GM12878 (cell line): ENCODE data around the gene MPHOSPH8.

Experiments used
- FOS ChIP-seq: IDR thresholded peaks from 3 replicates; pipeline ENCODE4 v1.6.1; 2011; ENCODE audit warnings: borderline replicate concordance; ENCODE audit not compliant: insufficient read length; ENCODE audit errors: extremely low read depth
- KDM1A ChIP-seq: fragments of 200-600 bp; sonication (generic); IDR thresholded peaks from 2 replicates; pipeline ENCODE4 v1.6.1; 2016; ENCODE audit warnings: borderline replicate concordance
- RAD21 ChIP-seq: IDR thresholded peaks from 2 replicates; pipeline ENCODE4 v1.6.1; 2011; ENCODE audit warnings: mild to moderate bottlenecking, low read depth, low read length, moderate library complexity; ENCODE audit not compliant: insufficient read depth
- SIN3A ChIP-seq: IDR thresholded peaks from 2 replicates; pipeline ENCODE4 v1.6.1; 2012; ENCODE audit warnings: low read depth, low read length, improper control_type of control experiment
- SIX5 ChIP-seq: IDR thresholded peaks from 2 replicates; pipeline ENCODE4 v1.6.1; 2011; ENCODE audit warnings: mild to moderate bottlenecking, low read depth, low read length, moderate library complexity; ENCODE audit not compliant: severe bottlenecking
- SMC3 ChIP-seq: IDR thresholded peaks from 2 replicates; pipeline ENCODE4 v1.6.1; 2011; ENCODE audit warnings: low read length, improper control_type of control experiment, borderline replicate concordance
- TCF3 ChIP-seq: IDR thresholded peaks from 2 replicates; pipeline ENCODE4 v1.6.1; 2012; ENCODE audit warnings: low read depth, mild to moderate bottlenecking, low read length, borderline replicate concordance; ENCODE audit not compliant: insufficient read depth
- TF ChIP-seq, protein P1 (sequence below): fragments of 450-650 bp; formaldehyde crosslinking; IDR thresholded peaks from 2 replicates; pipeline ENCODE4 v1.5.0; 2022; ENCODE audit warnings: mild to moderate bottlenecking, missing genetic modification characterization
- TF ChIP-seq, protein P2 (sequence below), 3 experiments: IDR thresholded peaks in 2 of 3; conservative IDR thresholded peaks in 1 of 3; 2 replicates each; pipeline ENCODE4 v1.5.1; 2011; ENCODE audit warnings: low read depth in 3 of 3, low read length in 3 of 3, mild to moderate bottlenecking in 3 of 3, control low read depth in 2 of 3, moderate library complexity in 2 of 3, inconsistent platforms in 1 of 3, mixed read lengths in 1 of 3; ENCODE audit not compliant: control insufficient read depth in 2 of 3, insufficient read depth in 1 of 3; ENCODE audit errors: extremely low read depth in 1 of 3
- TF ChIP-seq, protein P3 (sequence below): IDR thresholded peaks from 2 replicates; pipeline ENCODE4 v1.6.1; 2011; ENCODE audit warnings: borderline replicate concordance, low read depth, mild to moderate bottlenecking, moderate library complexity, mixed read lengths, low read length; ENCODE audit not compliant: insufficient read depth; ENCODE audit errors: extremely low read length
- TF ChIP-seq, protein P4 (sequence below): fragments of 450-650 bp; formaldehyde crosslinking; IDR thresholded peaks from 2 replicates; pipeline ENCODE4 v1.4.0; 2020; ENCODE audit warnings: mild to moderate bottlenecking, moderate library complexity
- TF ChIP-seq, protein P5 (sequence below): IDR thresholded peaks from 2 replicates; pipeline ENCODE4 v1.6.1; 2012; ENCODE audit warnings: mild to moderate bottlenecking, low read depth, low read length
- TF ChIP-seq, protein P6 (sequence below): IDR thresholded peaks from 2 replicates; pipeline ENCODE4 v1.6.1; 2011; ENCODE audit warnings: mild to moderate bottlenecking, low read depth, low read length, moderate library complexity; ENCODE audit not compliant: insufficient replicate concordance
- TF ChIP-seq, protein P7 (sequence below): IDR thresholded peaks from 2 replicates; pipeline ENCODE4 v1.6.1; 2011; ENCODE audit warnings: low read depth, mild to moderate bottlenecking, low read length, moderate library complexity, borderline replicate concordance; ENCODE audit errors: extremely low read depth

DNA sequence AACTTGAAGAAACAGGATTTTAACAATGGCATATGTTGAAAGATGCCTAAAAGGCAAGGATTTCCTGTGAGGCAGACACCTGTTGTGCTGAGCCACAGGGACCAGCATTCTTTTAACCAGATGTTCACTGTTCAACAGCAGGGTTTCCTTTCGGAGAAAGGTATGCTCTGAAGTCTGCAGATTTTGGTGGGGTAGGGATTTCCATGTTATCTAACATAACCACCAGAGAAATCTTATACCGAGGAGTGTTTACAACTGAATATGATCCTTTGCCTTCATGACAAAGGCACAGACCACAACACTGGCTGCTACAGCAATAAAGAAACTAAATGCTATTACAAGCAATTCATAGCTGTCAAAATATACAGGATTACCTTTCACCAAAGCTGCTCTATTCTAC lies 48.1 kb downstream of the MPHOSPH8 start:
- TF ChIP-seq FOS (no peak), TCF3 (no peak), SIN3A (no peak), SIX5 (no peak), RAD21 (no peak), SMC3 (no peak), KDM1A (no peak)
- TF ChIP-seq, protein P1, sequence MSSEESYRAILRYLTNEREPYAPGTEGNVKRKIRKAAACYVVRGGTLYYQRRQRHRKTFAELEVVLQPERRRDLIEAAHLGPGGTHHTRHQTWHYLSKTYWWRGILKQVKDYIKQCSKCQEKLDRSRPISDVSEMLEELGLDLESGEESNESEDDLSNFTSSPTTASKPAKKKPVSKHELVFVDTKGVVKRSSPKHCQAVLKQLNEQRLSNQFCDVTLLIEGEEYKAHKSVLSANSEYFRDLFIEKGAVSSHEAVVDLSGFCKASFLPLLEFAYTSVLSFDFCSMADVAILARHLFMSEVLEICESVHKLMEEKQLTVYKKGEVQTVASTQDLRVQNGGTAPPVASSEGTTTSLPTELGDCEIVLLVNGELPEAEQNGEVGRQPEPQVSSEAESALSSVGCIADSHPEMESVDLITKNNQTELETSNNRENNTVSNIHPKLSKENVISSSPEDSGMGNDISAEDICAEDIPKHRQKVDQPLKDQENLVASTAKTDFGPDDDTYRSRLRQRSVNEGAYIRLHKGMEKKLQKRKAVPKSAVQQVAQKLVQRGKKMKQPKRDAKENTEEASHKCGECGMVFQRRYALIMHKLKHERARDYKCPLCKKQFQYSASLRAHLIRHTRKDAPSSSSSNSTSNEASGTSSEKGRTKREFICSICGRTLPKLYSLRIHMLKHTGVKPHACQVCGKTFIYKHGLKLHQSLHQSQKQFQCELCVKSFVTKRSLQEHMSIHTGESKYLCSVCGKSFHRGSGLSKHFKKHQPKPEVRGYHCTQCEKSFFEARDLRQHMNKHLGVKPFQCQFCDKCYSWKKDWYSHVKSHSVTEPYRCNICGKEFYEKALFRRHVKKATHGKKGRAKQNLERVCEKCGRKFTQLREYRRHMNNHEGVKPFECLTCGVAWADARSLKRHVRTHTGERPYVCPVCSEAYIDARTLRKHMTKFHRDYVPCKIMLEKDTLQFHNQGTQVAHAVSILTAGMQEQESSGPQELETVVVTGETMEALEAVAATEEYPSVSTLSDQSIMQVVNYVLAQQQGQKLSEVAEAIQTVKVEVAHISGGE (CRISPR knock-in tag) = no peak
- TF ChIP-seq, protein P2, sequence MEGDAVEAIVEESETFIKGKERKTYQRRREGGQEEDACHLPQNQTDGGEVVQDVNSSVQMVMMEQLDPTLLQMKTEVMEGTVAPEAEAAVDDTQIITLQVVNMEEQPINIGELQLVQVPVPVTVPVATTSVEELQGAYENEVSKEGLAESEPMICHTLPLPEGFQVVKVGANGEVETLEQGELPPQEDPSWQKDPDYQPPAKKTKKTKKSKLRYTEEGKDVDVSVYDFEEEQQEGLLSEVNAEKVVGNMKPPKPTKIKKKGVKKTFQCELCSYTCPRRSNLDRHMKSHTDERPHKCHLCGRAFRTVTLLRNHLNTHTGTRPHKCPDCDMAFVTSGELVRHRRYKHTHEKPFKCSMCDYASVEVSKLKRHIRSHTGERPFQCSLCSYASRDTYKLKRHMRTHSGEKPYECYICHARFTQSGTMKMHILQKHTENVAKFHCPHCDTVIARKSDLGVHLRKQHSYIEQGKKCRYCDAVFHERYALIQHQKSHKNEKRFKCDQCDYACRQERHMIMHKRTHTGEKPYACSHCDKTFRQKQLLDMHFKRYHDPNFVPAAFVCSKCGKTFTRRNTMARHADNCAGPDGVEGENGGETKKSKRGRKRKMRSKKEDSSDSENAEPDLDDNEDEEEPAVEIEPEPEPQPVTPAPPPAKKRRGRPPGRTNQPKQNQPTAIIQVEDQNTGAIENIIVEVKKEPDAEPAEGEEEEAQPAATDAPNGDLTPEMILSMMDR (IDR thresholded peaks at IDR 0.05 in 2 of 3, conservative IDR thresholded peaks at IDR 0.05 in 1 of 3; ENCODE audit: control insufficient read depth in 2 of 3, extremely low read depth in 1 of 3, insufficient read depth in 1 of 3, low read depth in 3 of 3, low read length in 3 of 3) = no peak
- TF ChIP-seq, protein P3, sequence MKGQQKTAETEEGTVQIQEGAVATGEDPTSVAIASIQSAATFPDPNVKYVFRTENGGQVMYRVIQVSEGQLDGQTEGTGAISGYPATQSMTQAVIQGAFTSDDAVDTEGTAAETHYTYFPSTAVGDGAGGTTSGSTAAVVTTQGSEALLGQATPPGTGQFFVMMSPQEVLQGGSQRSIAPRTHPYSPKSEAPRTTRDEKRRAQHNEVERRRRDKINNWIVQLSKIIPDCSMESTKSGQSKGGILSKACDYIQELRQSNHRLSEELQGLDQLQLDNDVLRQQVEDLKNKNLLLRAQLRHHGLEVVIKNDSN = no peak
- TF ChIP-seq, protein P4, sequence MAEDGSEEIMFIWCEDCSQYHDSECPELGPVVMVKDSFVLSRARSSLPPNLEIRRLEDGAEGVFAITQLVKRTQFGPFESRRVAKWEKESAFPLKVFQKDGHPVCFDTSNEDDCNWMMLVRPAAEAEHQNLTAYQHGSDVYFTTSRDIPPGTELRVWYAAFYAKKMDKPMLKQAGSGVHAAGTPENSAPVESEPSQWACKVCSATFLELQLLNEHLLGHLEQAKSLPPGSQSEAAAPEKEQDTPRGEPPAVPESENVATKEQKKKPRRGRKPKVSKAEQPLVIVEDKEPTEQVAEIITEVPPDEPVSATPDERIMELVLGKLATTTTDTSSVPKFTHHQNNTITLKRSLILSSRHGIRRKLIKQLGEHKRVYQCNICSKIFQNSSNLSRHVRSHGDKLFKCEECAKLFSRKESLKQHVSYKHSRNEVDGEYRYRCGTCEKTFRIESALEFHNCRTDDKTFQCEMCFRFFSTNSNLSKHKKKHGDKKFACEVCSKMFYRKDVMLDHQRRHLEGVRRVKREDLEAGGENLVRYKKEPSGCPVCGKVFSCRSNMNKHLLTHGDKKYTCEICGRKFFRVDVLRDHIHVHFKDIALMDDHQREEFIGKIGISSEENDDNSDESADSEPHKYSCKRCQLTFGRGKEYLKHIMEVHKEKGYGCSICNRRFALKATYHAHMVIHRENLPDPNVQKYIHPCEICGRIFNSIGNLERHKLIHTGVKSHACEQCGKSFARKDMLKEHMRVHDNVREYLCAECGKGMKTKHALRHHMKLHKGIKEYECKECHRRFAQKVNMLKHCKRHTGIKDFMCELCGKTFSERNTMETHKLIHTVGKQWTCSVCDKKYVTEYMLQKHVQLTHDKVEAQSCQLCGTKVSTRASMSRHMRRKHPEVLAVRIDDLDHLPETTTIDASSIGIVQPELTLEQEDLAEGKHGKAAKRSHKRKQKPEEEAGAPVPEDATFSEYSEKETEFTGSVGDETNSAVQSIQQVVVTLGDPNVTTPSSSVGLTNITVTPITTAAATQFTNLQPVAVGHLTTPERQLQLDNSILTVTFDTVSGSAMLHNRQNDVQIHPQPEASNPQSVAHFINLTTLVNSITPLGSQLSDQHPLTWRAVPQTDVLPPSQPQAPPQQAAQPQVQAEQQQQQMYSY = no peak
- TF ChIP-seq, protein P5, sequence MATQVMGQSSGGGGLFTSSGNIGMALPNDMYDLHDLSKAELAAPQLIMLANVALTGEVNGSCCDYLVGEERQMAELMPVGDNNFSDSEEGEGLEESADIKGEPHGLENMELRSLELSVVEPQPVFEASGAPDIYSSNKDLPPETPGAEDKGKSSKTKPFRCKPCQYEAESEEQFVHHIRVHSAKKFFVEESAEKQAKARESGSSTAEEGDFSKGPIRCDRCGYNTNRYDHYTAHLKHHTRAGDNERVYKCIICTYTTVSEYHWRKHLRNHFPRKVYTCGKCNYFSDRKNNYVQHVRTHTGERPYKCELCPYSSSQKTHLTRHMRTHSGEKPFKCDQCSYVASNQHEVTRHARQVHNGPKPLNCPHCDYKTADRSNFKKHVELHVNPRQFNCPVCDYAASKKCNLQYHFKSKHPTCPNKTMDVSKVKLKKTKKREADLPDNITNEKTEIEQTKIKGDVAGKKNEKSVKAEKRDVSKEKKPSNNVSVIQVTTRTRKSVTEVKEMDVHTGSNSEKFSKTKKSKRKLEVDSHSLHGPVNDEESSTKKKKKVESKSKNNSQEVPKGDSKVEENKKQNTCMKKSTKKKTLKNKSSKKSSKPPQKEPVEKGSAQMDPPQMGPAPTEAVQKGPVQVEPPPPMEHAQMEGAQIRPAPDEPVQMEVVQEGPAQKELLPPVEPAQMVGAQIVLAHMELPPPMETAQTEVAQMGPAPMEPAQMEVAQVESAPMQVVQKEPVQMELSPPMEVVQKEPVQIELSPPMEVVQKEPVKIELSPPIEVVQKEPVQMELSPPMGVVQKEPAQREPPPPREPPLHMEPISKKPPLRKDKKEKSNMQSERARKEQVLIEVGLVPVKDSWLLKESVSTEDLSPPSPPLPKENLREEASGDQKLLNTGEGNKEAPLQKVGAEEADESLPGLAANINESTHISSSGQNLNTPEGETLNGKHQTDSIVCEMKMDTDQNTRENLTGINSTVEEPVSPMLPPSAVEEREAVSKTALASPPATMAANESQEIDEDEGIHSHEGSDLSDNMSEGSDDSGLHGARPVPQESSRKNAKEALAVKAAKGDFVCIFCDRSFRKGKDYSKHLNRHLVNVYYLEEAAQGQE = no peak
- TF ChIP-seq, protein P6, sequence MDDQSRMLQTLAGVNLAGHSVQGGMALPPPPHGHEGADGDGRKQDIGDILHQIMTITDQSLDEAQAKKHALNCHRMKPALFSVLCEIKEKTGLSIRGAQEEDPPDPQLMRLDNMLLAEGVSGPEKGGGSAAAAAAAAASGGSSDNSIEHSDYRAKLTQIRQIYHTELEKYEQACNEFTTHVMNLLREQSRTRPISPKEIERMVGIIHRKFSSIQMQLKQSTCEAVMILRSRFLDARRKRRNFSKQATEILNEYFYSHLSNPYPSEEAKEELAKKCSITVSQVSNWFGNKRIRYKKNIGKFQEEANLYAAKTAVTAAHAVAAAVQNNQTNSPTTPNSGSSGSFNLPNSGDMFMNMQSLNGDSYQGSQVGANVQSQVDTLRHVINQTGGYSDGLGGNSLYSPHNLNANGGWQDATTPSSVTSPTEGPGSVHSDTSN = no peak
- TF ChIP-seq, protein P7, sequence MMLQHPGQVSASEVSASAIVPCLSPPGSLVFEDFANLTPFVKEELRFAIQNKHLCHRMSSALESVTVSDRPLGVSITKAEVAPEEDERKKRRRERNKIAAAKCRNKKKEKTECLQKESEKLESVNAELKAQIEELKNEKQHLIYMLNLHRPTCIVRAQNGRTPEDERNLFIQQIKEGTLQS = no peak
